ENCODE measurements around the gene GYPE. TPM values are rescaled to one million over a fixed set of nuclear protein-coding genes. Genes with fewer than 3 reads are reported as not detected.
A peak's percentile ranks its signal among the peaks of the same experiment; 100 is the strongest.
"Not testable (repeated sequence)": the region's sequence is repeated elsewhere in the genome, so short reads cannot be mapped to it uniquely, and the experiment has no call there.

GYPE gene
- total RNA-seq, 1 donor from 2014 or later = 0.35 TPM

DNA sequence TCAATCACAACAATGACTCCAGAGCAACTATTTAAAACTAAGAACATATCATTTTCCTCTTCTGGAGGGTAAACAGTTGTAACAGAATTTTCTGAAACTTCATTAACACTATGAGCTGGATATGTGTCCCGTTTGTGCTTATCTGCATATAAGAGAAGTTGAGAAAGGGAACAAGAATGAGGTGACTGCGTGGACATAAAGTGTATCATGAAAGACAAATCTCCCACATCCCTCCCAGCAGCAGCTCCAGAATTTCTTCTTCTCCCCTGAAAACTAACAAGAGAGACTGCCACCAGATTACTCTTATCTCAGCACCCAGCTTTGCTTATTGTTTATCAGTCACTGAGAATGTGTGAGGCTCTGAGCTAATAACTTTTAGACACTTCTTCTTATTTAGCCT is 25.8 kb downstream of the GYPE start:
- ATAC-seq; intact Hi-C loops (cut with micrococcal nuclease); DNase-seq: not testable (repeated sequence)

DNA sequence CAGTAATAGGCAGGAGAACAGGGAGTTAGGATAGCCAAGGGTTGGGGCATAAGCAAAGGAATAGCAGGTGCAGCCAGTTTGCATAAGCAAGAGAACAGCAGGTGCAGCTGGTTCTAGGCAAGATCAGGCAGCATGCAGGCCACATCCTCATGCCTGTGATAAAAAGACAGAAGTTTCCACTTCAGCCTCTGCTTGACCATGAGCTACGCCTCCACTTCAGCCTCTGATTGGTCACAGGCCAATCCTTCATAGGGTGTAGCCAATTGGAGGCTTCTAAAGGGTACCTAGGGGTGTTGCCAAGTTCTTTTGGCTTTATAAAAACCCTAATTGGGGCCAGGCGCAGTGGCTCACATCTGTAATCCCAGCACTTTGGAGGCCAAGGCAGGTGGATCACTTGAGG is 30.0 kb downstream of the GYPE start:
- intact Hi-C loops (cut with micrococcal nuclease); DNase-seq; ATAC-seq: not testable (repeated sequence)

DNA sequence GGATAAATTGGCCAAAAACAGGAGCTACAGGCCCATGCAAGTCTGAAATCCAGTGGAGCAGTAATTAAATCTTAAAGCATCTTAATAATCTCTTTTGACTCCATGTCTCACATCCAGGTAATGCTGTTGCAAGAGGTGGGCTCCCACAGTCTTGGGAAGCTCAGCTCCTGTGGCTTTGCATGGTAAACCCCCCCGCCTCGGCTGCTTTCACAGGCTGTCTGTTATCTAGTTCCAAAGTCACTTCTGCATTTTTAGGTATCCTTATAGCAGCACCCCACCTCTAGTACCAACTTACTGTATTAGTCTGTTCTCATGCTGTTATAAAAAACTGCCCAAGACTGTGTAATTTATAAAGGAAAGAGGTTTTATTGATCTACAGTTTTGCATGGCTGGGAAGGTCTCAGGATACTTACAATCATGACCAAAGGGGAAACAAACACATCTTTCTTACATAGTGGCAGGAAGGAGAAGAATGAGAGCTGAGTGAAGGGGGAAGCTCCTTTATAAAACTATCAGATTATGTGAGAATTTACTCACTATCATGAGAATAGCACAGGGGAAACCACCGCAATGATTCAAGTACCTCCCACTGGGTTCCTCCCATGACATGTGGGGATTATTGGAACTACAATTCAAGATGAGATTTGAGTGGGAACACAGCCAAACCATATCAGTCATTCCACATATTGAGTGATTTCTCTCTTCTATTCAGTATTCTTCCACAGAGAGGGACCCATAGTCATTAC is 34.7 kb downstream of the GYPE start:
- DNase-seq; ATAC-seq; intact Hi-C loops (cut with micrococcal nuclease): not testable (repeated sequence)

- ATAC-seq; DNase-seq; intact Hi-C loops (cut with micrococcal nuclease): not testable (repeated sequence)
Measured at GRCh38 chr4:143869925-143870324, 35.4 kb downstream of the GYPE start.

- intact Hi-C loops (cut with micrococcal nuclease); ATAC-seq; DNase-seq: not testable (repeated sequence)
Measured at GRCh38 chr4:143862716-143863115, 42.6 kb downstream of the GYPE start.

DNA sequence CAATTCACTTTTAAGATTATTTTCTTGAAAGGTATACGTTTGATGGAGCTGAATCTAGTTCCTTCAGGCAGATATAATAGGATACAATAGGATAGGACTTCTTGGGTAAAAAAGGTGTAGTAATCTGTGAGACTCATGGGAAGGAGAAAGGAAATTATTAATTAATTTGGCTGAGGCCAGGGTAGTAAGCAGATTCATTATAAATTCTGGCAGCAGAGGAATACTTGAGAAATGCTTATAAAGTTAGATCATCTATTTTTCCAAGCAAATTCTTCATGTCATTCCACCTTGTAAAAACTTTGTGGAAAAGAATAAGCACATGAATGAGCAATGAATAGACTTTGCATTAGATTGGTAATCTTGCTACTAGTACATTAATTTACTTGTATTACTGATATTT is 46.9 kb downstream of the GYPE start:
- DNase-seq = no peak
- ATAC-seq = no peak
- intact Hi-C loops (cut with micrococcal nuclease) = no loop called here

DNA sequence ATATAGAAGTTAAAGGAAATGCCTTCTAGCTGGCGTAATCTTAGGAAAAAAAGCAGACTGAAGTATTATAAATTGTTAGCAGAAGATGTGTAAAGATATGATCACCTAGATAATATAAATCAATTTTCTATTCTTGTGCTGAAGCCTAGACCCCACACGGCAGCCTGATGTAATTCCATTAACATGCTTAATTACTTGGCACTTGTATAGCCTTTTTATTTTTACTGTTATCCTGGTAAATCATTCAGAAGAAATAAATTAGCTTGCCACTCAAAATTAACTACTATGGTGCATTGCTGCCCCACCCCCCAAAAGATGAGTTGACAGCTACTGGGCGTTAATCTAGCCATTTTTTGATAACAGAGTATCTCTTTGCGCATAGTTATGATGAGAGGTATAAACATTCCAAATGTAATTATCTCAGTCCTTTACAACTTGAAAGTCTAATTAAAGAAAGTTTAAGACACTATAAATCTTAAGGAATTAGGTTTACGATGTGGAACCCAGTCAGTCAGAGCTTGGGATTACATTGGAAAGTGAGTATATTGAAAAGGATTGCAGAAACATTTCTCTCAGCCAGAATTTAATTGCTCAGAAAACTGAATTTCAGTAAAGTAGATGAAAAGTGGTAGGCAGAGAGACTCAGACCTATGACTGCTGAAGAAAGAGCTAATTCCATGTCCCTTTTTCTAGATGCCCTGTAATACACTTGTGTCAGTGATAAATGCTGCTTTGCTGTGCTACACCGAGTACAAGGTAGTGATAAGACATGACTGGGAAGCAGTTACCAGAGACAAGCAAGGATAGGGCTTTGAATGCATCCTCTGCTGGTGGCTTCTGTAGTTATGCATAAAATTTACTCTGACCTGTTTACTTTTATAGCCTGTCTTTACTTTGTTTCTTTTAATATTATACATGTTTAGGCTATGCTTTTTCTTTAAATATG is 47.7 kb downstream of the GYPE start:
- intact Hi-C loops (cut with micrococcal nuclease); DNase-seq; ATAC-seq: not testable (repeated sequence)

GRCh38 chr4:143856017-143856557 is 49.3 kb downstream of the GYPE start:
- DNase-seq; intact Hi-C loops (cut with micrococcal nuclease); ATAC-seq: not testable (repeated sequence)

GRCh38 chr4:143854645-143855044 is 50.7 kb downstream of the GYPE start:
- ATAC-seq; DNase-seq; intact Hi-C loops (cut with micrococcal nuclease): not testable (repeated sequence)

GRCh38 chr4:143849296-143849695 is 56.1 kb downstream of the GYPE start:
- DNase-seq; intact Hi-C loops (cut with micrococcal nuclease): not testable (repeated sequence)

DNA sequence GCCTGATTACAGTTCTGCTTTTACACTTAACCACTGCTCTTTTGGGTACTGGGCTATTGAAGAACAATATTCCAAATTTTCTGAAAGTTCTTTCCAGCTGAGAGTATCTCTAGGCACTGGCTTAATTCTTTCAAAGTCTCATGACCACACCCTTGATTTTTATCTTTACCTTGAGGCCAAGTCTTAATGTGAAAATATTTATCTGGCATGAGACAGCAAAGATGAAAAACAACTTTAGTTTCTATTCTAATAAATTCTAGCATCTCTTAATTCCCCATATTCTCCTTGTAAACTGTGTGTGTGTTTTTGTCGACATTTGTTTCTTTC is 61.9 kb downstream of the GYPE start:
- ATAC-seq; intact Hi-C loops (cut with micrococcal nuclease); DNase-seq: not testable (repeated sequence)

More at GRCh38 chr4:143849296-143849695, 56.1 kb downstream of the GYPE start:
- not testable (repeated sequence) for ATAC-seq

DNA sequence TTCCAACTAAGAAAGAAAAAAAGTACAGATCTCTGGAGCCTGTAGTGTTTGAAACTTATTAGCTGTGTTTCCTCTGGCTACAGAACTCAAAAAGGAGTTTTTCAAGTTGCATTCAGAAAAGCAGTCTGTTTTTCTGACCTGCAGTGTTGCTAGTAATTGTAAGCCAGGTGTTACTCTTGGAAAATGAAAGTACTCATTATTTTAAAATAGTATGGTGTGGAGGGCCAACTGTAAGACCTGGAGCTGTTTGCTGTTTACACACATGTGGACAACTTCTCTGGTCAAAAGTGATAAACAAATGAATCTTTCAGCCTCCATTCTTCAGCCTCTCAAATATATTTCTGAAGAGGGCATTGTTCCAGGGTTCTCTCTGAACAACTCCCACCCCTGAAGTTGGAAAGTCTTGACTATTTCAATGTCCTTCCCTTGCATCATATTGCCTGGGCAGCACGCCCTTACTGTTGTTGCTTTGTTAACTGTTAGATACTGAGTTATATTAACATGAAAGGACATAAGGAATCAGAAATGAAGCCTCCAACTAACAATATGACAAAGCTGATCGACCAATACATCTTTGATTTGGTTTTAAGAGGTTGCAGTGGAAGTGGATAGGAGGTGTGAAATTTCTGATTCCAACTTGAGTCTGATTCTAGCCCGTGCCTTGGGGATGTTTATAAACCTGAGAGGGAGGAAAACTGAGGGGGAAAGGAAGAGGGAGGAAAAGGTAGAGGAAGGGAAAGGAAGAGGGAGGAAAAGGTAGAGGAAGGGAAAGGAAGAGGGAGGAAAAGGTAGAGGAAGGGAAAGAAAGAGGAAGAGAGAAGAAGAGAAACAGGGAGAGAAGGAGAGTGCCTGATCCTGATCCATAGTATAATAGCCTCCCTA is 62.5 kb downstream of the GYPE start:
- peak; percentile 27 for DNase-seq
- intact Hi-C loops (cut with micrococcal nuclease); ATAC-seq: not testable (repeated sequence)

DNA sequence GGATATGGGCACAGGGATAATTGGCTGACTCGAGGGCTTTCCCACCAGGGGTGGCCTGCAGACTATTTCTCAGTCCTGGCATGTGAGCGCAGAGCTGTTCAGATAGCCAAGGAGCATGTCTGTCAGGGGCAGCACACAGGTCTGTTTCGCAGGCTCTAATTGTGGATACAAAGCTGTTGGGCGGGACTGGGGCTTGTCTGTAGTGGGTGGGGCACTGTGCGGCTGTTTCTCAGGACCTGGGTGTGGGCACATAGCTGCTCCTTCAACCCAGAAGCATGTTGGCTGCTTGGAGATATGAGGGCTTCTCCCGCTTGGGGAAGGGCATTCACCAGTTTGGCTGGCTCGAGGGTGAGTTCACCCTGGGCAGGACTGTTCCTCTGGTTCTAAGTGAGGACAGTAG is 65.9 kb downstream of the GYPE start:
- DNase-seq; intact Hi-C loops (cut with micrococcal nuclease); ATAC-seq: not testable (repeated sequence)

GRCh38 chr4:143834196-143834595 is 71.2 kb downstream of the GYPE start:
- intact Hi-C loops (cut with micrococcal nuclease); DNase-seq: not testable (repeated sequence)

DNA sequence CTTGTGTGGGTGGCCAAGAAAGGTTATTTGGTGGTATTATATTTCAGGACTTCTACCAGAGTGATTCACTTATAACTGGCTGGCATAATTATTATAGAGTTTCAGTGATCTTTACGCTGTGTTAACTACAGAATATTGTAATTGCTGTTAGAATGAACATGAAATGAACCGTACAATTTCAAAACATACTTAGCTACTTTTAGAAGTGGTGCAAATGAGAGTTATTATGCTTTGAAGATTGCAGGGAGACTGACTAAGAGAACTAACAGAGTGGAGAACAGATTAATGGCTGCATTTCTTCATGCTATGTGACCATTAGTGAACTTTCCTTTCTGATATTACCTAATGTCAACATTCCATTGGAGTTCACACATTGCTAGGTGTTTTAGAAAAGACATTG is 71.7 kb downstream of the GYPE start:
- ATAC-seq; intact Hi-C loops (cut with micrococcal nuclease); DNase-seq: not testable (repeated sequence)

More at GRCh38 chr4:143834196-143834595, 71.2 kb downstream of the GYPE start:
- ATAC-seq = not testable (repeated sequence)

DNA sequence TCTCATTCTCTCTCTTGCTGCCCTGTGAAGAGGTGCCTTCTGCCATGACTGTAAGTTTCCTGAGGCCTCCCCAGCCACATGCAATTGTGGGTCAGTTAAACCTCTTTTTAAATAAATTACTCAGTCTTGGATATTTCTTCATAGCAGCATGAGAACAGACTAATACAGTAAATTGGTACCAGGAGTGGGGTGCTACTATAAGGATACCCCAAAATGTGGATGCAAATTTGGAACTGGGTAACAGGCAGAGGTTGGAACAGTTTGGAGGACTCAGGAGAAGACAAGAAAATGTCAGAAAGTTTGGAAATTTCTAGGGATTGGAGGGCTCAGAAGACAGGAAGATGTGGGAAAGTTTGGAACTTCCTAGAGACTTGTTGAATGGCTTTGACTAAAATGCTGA is 74.8 kb downstream of the GYPE start:
- intact Hi-C loops (cut with micrococcal nuclease); ATAC-seq: not testable (repeated sequence)

DNA sequence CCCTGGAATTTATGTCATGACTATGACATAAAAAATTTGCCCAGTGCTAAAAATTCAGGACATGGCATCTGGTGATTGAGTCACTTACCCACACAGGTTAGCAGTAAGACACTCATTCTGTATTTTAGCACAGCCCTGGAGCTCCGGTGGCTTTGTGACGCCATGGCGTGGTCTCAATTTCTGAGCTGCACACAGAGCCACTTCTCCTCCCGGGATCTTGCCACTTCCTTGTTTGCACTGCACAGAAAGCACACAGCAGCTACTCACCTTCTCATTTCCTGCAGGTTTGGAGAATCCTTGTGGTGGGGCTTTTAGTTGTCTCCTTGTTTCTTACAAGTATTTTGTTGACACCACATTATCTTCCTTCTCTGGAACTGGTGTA is 76.1 kb downstream of the GYPE start:
- DNase-seq; intact Hi-C loops (cut with micrococcal nuclease); ATAC-seq: not testable (repeated sequence)

More for the DNA sequence above, 74.8 kb downstream of the GYPE start:
- DNase-seq = not testable (repeated sequence)
